GM06990 (cell line): Measurements from ENCODE around the gene HK3.

Experiments
- DNase-seq: peaks from one replicate; pipeline ENCODE4 v3.0.0-alpha.2; 2011; ENCODE audit not compliant: insufficient read length; ENCODE audit errors: extremely low read depth
- H3K27me3 ChIP-seq: replicated peaks from 2 replicates; pipeline ENCODE4 v1.6.0; 2011; ENCODE audit warnings: low read length; ENCODE audit not compliant: control insufficient read depth, insufficient read depth
- H3K36me3 ChIP-seq: 2 replicates; pipeline ENCODE4 v1.5.1; 2011; ENCODE audit warnings: low read length; ENCODE audit not compliant: control insufficient read depth, insufficient read depth
- H3K4me3 ChIP-seq: replicated peaks from 2 replicates; pipeline ENCODE4 v1.5.1; 2011; ENCODE audit warnings: low read depth, mild to moderate bottlenecking, control low read depth, low read length
- CTCF ChIP-seq: IDR thresholded peaks from 2 replicates; pipeline ENCODE4 v1.5.1; 2011; ENCODE audit warnings: low read length, control low read depth, mild to moderate bottlenecking, inconsistent platforms; ENCODE audit not compliant: insufficient read depth, poor library complexity, severe bottlenecking

The HK3 gene

GRCh38 chr5:176880366-176881020, 18.7 kb downstream of the HK3 start:
- no peak for DNase-seq
- no peak for TF ChIP-seq CTCF
- Histone ChIP-seq H3K27me3 (peaks cover 1% of the 10 kb centered on the region; the same call in 1 of the 2 replicates), H3K36me3 (no peaks in the 10 kb centered on the region), H3K4me3 (no peak overlapping the region)

DNA sequence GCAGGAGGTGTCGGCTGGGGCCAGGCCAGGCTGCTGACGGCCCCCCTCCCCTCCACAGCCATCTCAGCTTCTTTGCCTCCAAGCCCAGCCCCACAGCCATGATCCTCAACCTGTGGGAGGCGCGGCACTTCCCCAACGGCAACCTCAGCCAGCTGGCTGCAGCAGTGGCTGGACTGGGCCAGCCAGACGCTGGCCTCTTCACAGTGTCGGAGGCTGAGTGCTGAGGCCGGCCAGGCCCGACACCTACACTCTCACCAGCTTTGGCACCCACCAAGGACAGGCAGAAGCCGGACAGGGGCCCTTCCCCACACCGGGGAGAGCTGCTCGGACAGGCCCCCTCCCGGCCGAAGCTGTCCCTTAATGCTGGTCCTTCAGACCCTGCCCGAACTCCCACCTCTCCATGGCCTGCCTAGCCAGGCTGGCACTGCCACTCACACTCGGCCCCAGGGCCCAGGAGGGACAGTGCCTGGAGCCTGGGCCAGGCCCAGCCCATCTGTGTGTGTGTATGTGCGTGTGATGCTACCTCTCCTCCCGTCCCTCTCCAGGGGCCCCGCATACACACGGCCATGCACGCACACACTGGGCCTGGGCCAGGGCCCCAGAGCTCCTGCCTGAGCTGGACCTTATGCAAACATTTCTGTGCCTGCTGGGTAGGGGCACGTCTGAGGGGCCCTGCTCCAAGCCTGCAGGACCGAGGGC, 19.3 kb downstream of the HK3 start:
- Histone ChIP-seq H3K27me3 (peaks cover 1% of the 10 kb centered on the region; the same call in 1 of the 2 replicates), H3K36me3 (no peaks in the 10 kb centered on the region), H3K4me3 (no peak overlapping the region)
- DNase-seq, result no peak
- no peak for TF ChIP-seq CTCF

DNA sequence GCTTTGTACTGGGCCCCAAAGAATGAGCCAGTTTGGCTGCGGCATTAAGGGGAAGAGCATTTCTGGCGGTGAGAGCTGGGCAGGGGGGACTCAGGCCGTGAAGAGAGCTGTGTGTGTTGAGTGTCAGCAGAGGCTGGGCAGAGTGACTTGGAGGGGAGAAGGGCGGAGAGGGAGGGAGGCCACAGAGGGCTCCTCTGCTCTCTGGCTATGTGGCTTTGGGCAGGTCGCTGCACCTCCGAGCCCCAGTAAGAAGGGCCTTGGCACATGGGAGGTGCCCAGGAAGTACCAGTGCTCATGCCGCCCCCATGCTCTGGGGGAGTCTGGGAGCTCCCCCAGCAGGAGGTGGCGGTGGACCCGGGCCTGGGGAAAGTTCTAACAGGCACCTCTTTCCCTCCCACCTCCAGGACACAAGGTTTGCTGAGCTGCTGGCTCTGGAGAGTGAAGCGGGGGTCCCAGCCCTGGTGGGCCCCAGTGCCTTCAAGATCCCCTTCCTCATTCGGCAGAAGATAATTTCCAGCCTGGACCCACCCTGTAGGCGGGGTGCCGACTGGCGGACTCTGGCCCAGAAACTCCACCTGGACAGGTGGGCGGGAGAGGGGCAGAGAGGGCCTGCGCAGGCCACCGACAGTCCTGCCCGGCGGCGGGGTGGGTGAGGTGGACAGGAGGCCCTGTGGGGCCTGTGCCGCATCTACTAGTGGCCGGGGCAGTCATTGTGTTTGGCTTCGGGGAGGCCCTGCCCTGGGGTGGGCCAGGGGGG, 20.1 kb downstream of the HK3 start:
- DNase-seq, result no peak
- Histone ChIP-seq H3K27me3 (peaks cover 1% of the 10 kb centered on the region; the same call in 1 of the 2 replicates), H3K36me3 (no peaks in the 10 kb centered on the region), H3K4me3 (no peak overlapping the region)
- TF ChIP-seq CTCF, result no peak

DNA sequence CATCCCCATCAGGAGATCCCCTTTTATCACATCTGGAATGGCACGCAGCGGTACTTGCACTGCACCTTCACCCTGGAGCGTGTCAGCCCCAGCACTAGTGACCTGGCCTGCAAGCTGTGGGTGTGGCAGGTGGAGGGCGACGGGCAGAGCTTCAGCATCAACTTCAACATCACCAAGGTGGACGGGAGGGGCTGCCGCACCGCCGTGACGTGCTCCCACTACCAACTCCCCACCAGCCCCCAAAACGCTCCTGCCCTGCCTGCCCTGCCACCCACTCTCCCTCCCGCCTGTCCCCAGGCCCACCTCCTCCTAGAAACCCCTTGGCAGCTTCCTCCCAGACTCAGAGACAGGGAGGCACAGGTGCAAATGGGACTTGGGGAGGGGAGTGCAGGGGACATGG, 20.7 kb downstream of the HK3 start:
- Histone ChIP-seq H3K36me3 (no peaks in the 10 kb centered on the region), H3K27me3 (peaks cover 1% of the 10 kb centered on the region; the same call in 1 of the 2 replicates), H3K4me3 (no peak overlapping the region)
- TF ChIP-seq CTCF, result no peak
- DNase-seq, result no peak

- no peak for DNase-seq
- peaks cover 1% of the 10 kb centered on the region; the same call in 1 of the 2 replicates for H3K27me3 ChIP-seq
Measured at GRCh38 chr5:176877793-176878331, 21.3 kb downstream of the HK3 start.

More at GRCh38 chr5:176877793-176878331, 21.3 kb downstream of the HK3 start:
- H3K36me3 ChIP-seq, result no peaks in the 10 kb centered on the region
- H3K4me3 ChIP-seq, result no peak overlapping the region
- TF ChIP-seq CTCF, result no peak
